ENCODE results near the gene PLEKHA6.

GRCh38 chr1:204380293-204380831 is 20.6 kb upstream of the PLEKHA6 start:
- TF ChIP-seq TAF1 (IDR thresholded peaks at IDR 0.05; ENCODE audit: low read depth, low read length): no peak
- TF ChIP-seq POLR2A (IDR thresholded peaks at IDR 0.05; ENCODE audit: control extremely low read depth in 1 of 2, low read depth in 2 of 2, low read length in 2 of 2): no peak
- no peak for TF ChIP-seq CTCF (IDR thresholded peaks at IDR 0.05; ENCODE audit: control extremely low read depth in 1 of 3, insufficient read depth in 1 of 3, low read depth in 1 of 3, low read length in 3 of 3)
- TF ChIP-seq SP2 (IDR thresholded peaks at IDR 0.05; ENCODE audit: low read length): no peak
- TF ChIP-seq RXRA (IDR thresholded peaks at IDR 0.05; ENCODE audit: insufficient read depth, low read depth, low read length): no peak
- no peak for TF ChIP-seq GABPA (IDR thresholded peaks at IDR 0.05; ENCODE audit: borderline replicate concordance, insufficient read depth, low read length)
- TF ChIP-seq ATF3 (IDR thresholded peaks at IDR 0.05; ENCODE audit: insufficient read depth, low read depth, low read length): no peak
- no peak for TF ChIP-seq BCL11A (IDR thresholded peaks at IDR 0.05; ENCODE audit: low read depth in 2 of 2, low read length in 2 of 2)
- TF ChIP-seq EZH2 (IDR thresholded peaks at IDR 0.05; ENCODE audit: low read depth, low read length, severe bottlenecking): no peak
- TF ChIP-seq USF2 (IDR thresholded peaks at IDR 0.05; ENCODE audit: low read length): no peak
- TF ChIP-seq TBP (IDR thresholded peaks at IDR 0.05; ENCODE audit: low read depth, low read length): no peak
- TF ChIP-seq MAX (IDR thresholded peaks at IDR 0.05): no peak
- TF ChIP-seq POLR2AphosphoS5 (IDR thresholded peaks at IDR 0.05; ENCODE audit: low read depth, low read length): no peak
- no peak for TF ChIP-seq CTBP2 (IDR thresholded peaks at IDR 0.05; ENCODE audit: borderline replicate concordance, insufficient read depth, insufficient read length, low read length)
